ENCODE results near the gene ERICH6. TPM values are rescaled to one million over a fixed set of nuclear protein-coding genes. Genes with fewer than 3 reads are reported as not detected.

Gene ERICH6
- total RNA-seq, 1 experiment from 2014 or later, result 0.28 TPM

- DNase-seq (ENCODE audit: low read depth, low spot score), result no peak
These were observed 41.1 kb downstream of the ERICH6 start for GRCh38 chr3:150662410-150663200.

GRCh38 chr3:150656316-150656715, 47.4 kb downstream of the ERICH6 start:
- ChIA-PET POLR2A (no interaction called here), CTCF (no interaction called here)
- Histone ChIP-seq H3K4me3 (ENCODE audit: low read depth in 2 of 2, low read length in 2 of 2) (no peak overlapping the region), H3K27me3 (ENCODE audit: control insufficient read depth, insufficient read depth, low read length) (no peaks in the 10 kb centered on the region; the same call in 1 of the 2 replicates), H3K36me3 (ENCODE audit: control insufficient read depth, insufficient read depth, low read length) (no peaks in the 10 kb centered on the region), H3K9me3 (ENCODE audit: control insufficient read depth, insufficient read depth, low read depth, low read length) (no peaks in the 10 kb centered on the region), H3K27ac (ENCODE audit: low read length) (no peak overlapping the region), H3K4me1 (ENCODE audit: control insufficient read depth, insufficient read depth, low read length) (no peaks in the 10 kb centered on the region)
- TF ChIP-seq CTCF (IDR thresholded peaks at IDR 0.05) (no peak), REST (IDR thresholded peaks at IDR 0.05; ENCODE audit: insufficient read depth in 1 of 2, low read depth in 2 of 2, low read length in 1 of 2) (no peak), TCF7L2 (IDR thresholded peaks at IDR 0.05; ENCODE audit: low read depth, low read length) (no peak), SIN3A (IDR thresholded peaks at IDR 0.05; ENCODE audit: borderline replicate concordance, insufficient read depth, low read depth, low read length) (no peak), POLR2AphosphoS5 (IDR thresholded peaks at IDR 0.05; ENCODE audit: low read depth, low read length) (no peak)
- intact Hi-C loops (cut with micrococcal nuclease; ENCODE audit: unreplicated experiment) (no loop called here), in situ Hi-C loops (cut with HindIII; ENCODE audit: low pct_unique_long_range_greater_than_20kb, low sequenced_read_pairs) (no loop called here)
- no TSS peak for BruUV-seq (replicated peaks)
- ATAC-seq (no peak), DNase-seq (ENCODE audit: low read depth, low spot score) (no peak)

More at GRCh38 chr3:150662410-150663200, 41.1 kb downstream of the ERICH6 start:
- in situ Hi-C loops (cut with HindIII; ENCODE audit: low pct_unique_long_range_greater_than_20kb, low sequenced_read_pairs) (no loop called here), intact Hi-C loops (cut with micrococcal nuclease; ENCODE audit: unreplicated experiment) (no loop called here)
- Histone ChIP-seq H3K4me1 (ENCODE audit: control insufficient read depth, insufficient read depth, low read length) (no peaks in the 10 kb centered on the region), H3K4me3 (ENCODE audit: low read depth in 2 of 2, low read length in 2 of 2) (no peak overlapping the region), H3K36me3 (ENCODE audit: control insufficient read depth, insufficient read depth, low read length) (no peaks in the 10 kb centered on the region), H3K27ac (ENCODE audit: low read length) (no peak overlapping the region), H3K27me3 (ENCODE audit: control insufficient read depth, insufficient read depth, low read length) (peaks cover 7% of the 10 kb centered on the region; the same call in 1 of the 2 replicates), H3K9me3 (ENCODE audit: control insufficient read depth, insufficient read depth, low read depth, low read length) (no peaks in the 10 kb centered on the region)
- ATAC-seq, result no peak
- CTCF ChIA-PET, result no interaction called here
- POLR2A ChIA-PET, result no interaction called here
- TF ChIP-seq SIN3A (IDR thresholded peaks at IDR 0.05; ENCODE audit: borderline replicate concordance, insufficient read depth, low read depth, low read length) (no peak), CTCF (IDR thresholded peaks at IDR 0.05) (no peak), POLR2AphosphoS5 (IDR thresholded peaks at IDR 0.05; ENCODE audit: low read depth, low read length) (no peak)
- no TSS peak for BruUV-seq (replicated peaks)
